Endothelial cell of umbilical vein (primary cell): Measurements from ENCODE around the gene PTPRD. TPM values are rescaled to one million over a fixed set of nuclear protein-coding genes. Genes with fewer than 3 reads are reported as not detected.

Experiments
- BruUV-seq: library from RNA; stranded (reverse); fragments of 400-500 nt; replicated peaks from 2 replicates; lab custom pipeline; 2021; lab: Mats Ljungman, UMichigan
- CTCF ChIA-PET: fragments of 300-600, 350-600 bp; sonication (Branson Sonifier 250); formaldehyde crosslinking; loops from one replicate; lab custom pipeline; 2021; ENCODE audit warnings: antibody characterized with exemption, inconsistent platforms; lab: Charles Lee
- POLR2A ChIA-PET: fragments of 300-600, 350-600 bp; sonication (Branson Sonifier 250); formaldehyde crosslinking; loops from one replicate; lab custom pipeline; 2021; ENCODE audit warnings: antibody characterized with exemption, inconsistent platforms; lab: Charles Lee
- DNase-seq: peaks from one replicate; pipeline ENCODE4 v3.0.0-alpha.2; 2011; ENCODE audit warnings: low read depth, low spot score
- FAIRE-seq: peaks from 2 replicates; lab custom pipeline; 2011; peaks lifted over from hg19 to GRCh38; lab: Jason Lieb, UNC
- H2AFZ ChIP-seq: 2 replicates; pipeline ENCODE4 v1.6.0; 2012; ENCODE audit warnings: low read depth, low read length, control low read depth, inconsistent platforms
- H3K27ac ChIP-seq: 2 replicates; pipeline ENCODE4 v1.5.1; 2011; ENCODE audit warnings: low read depth, mild to moderate bottlenecking, control low read depth, low read length, moderate library complexity; ENCODE audit not compliant: insufficient read depth
- H3K27me3 ChIP-seq, 2 experiments: 2 replicates each; pipeline versions ENCODE4 v1.6.0 to v1.6.1; 2011; ENCODE audit warnings: low read length in 2 of 2, mixed read lengths in 1 of 2; ENCODE audit not compliant: control insufficient read depth in 2 of 2, insufficient read depth in 2 of 2
- H3K36me3 ChIP-seq, 2 experiments: 2 replicates in 1 of 2; 3 replicates in 1 of 2; pipeline ENCODE4 v1.5.1; 2011; ENCODE audit warnings: low read length in 2 of 2, mild to moderate bottlenecking in 1 of 2, moderate library complexity in 1 of 2; ENCODE audit not compliant: control insufficient read depth in 2 of 2, insufficient read depth in 2 of 2; ENCODE audit errors: extremely low read depth in 1 of 2
- H3K4me1 ChIP-seq: 3 replicates; pipeline ENCODE4 v1.5.1; 2011; ENCODE audit warnings: mild to moderate bottlenecking, low read length; ENCODE audit not compliant: control insufficient read depth, insufficient read depth; ENCODE audit errors: extremely low read depth
- H3K4me2 ChIP-seq: 2 replicates; pipeline ENCODE4 v1.6.1; 2011; ENCODE audit warnings: low read length, control low read depth, mixed read lengths; ENCODE audit not compliant: insufficient read depth
- H3K4me3 ChIP-seq, 3 experiments: fragments of 200-600 bp in 1 of 3; sonication (generic), shearing (Covaris generic) in 1 of 3; replicated peaks in 1 of 3; 2 replicates each; pipeline ENCODE4 v1.5.1; 2011 to 2016; ENCODE audit warnings: control low read depth in 3 of 3, low read length in 3 of 3, mild to moderate bottlenecking in 2 of 3, inconsistent platforms in 1 of 3, low read depth in 1 of 3, moderate library complexity in 1 of 3; ENCODE audit not compliant: insufficient read depth in 1 of 3
- H3K79me2 ChIP-seq: 2 replicates; pipeline ENCODE4 v1.6.0; 2012; ENCODE audit warnings: low read length, inconsistent platforms; ENCODE audit not compliant: control insufficient read depth, insufficient read depth
- H3K9ac ChIP-seq: replicated peaks from 2 replicates; pipeline ENCODE3; 2011; ENCODE audit warnings: low read length, control low read depth; ENCODE audit not compliant: insufficient read depth; ENCODE audit errors: extremely low read depth
- H3K9me1 ChIP-seq: replicated peaks from 3 replicates; pipeline ENCODE4 v1.6.0; 2011; ENCODE audit warnings: mild to moderate bottlenecking, low read length; ENCODE audit not compliant: control insufficient read depth, insufficient read depth; ENCODE audit errors: extremely low read depth
- H3K9me3 ChIP-seq: replicated peaks from 2 replicates; pipeline ENCODE4 v1.5.1; 2012; ENCODE audit warnings: low read length, inconsistent platforms; ENCODE audit not compliant: control insufficient read depth, insufficient read depth
- H4K20me1 ChIP-seq: replicated peaks from 2 replicates; pipeline ENCODE3; 2011; ENCODE audit warnings: mild to moderate bottlenecking, low read length; ENCODE audit not compliant: control insufficient read depth, insufficient read depth; ENCODE audit errors: extremely low read depth
- FOS ChIP-seq: IDR thresholded peaks from 2 replicates; pipeline ENCODE4 v1.6.1; 2011; ENCODE audit warnings: mild to moderate bottlenecking, low read length, moderate library complexity, borderline replicate concordance; ENCODE audit not compliant: insufficient read depth
- GATA2 ChIP-seq: IDR thresholded peaks from 2 replicates; pipeline ENCODE4 v1.7.0; 2011; ENCODE audit warnings: low read depth, mild to moderate bottlenecking, moderate library complexity, mixed read lengths, low read length; ENCODE audit not compliant: insufficient read length, insufficient read depth
- JUN ChIP-seq: IDR thresholded peaks from 2 replicates; pipeline ENCODE4 v1.6.1; 2011; ENCODE audit warnings: borderline replicate concordance, low read depth; ENCODE audit not compliant: insufficient read length, insufficient read depth
- MYC ChIP-seq: IDR thresholded peaks from one replicate; pipeline ENCODE4 v1.6.1; 2011; ENCODE audit warnings: mild to moderate bottlenecking, low read depth, low read length
- POLR2A ChIP-seq: IDR thresholded peaks from 2 replicates; pipeline ENCODE4 v1.6.1; 2012; ENCODE audit warnings: low read depth, mild to moderate bottlenecking, control low read depth, low read length
- POLR2AphosphoS5 ChIP-seq: IDR thresholded peaks from 2 replicates; pipeline ENCODE4 v1.6.1; 2012; ENCODE audit warnings: low read depth, mild to moderate bottlenecking, control low read depth, low read length, moderate library complexity; ENCODE audit not compliant: insufficient read depth
- dilution Hi-C: fragments of 300-500 bp; cut with MboI; formaldehyde crosslinking; loops from one replicate; pipeline ENCODE4 v1.15.0; 2019; ENCODE audit warnings: low sequenced_read_pairs; ENCODE audit not compliant: extremely low pct_ligation_motif_present
- intact Hi-C: fragments of 100-400 bp; cut with micrococcal nuclease; formaldehyde crosslinking; loops from one replicate; pipeline ENCODE4 v1.10.0; 2022
- polyA plus RNA-seq, 4 experiments: library from polyadenylated mRNA; depleted of rRNA in 3 of 4; stranded (reverse) in 3 of 4; unstranded in 1 of 4; fragments of >200 nt; gene quantifications; 2 replicates each; pipeline versions ENCODE4 v1.2.1 to v1.2.3, GENCODE V29; 2011 to 2012; ENCODE audit warnings: missing spikeins in 1 of 4
- total RNA-seq: library from RNA; stranded (reverse); gene quantifications from 2 replicates; pipeline ENCODE4 v1.2.3, GENCODE V29; 2021
- TF ChIP-seq, protein P1 (sequence below): IDR thresholded peaks from 2 replicates; pipeline ENCODE4 v1.6.1; 2011; ENCODE audit not compliant: insufficient read depth, insufficient read length

The PTPRD gene
- total and polyA plus RNA-seq, 2 donors (not counting 3 experiments of a cell fraction or from before 2014, with no cell fraction given) = 5.5 to 5.7 TPM

DNA sequence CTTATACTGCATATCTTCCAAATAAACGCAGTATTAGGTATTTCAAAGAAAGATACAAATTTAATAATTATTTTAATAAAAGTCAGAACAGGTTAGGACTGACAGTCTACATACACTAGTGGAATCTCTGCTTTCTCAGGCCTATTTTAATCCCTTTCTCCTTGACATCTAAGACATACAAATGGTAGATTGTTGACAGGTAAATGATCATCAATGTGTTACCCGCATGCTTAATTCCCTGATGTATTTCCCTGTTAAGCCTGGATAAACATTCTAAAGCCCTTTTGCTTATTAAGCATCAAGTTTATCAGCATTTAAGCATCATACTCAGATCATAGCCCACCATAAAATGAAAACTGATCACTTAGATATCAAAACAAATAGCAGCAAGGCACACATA is 576.7 kb downstream of the PTPRD start:
- Histone ChIP-seq H3K9me3 (no peaks in the 10 kb centered on the region), H3K4me2 (no peak overlapping the region), H3K4me1 (no peaks in the 10 kb centered on the region), H3K27ac (no peak overlapping the region), H3K9ac (no peak overlapping the region), H3K27me3 (no peaks in the 10 kb centered on the region), H3K9me1 (no peaks in the 10 kb centered on the region), H3K4me3 (no peak overlapping the region), H4K20me1 (no peaks in the 10 kb centered on the region), H2AFZ (no peak overlapping the region), H3K36me3 (no peaks in the 10 kb centered on the region), H3K79me2 (no peaks in the 10 kb centered on the region)
- POLR2A ChIA-PET = no interaction called here
- CTCF ChIA-PET = interaction anchor here (1.8 kb wide), 1 partner anchor 10 kb away, joined by 5 read pairs; no protein-coding TSS in a partner anchor
- TF ChIP-seq GATA2 (no peak), POLR2A (no peak), JUN (no peak), POLR2AphosphoS5 (no peak), FOS (no peak), MYC (no peak)
- TF ChIP-seq, protein P1, sequence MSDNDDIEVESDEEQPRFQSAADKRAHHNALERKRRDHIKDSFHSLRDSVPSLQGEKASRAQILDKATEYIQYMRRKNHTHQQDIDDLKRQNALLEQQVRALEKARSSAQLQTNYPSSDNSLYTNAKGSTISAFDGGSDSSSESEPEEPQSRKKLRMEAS = no peak
- FAIRE-seq (no peak), DNase-seq (no peak)
- dilution Hi-C loops (no loop called here), intact Hi-C loops (no loop called here)
- BruUV-seq = no TSS peak

GRCh38 chr9:10032166-10032565 is 580.6 kb downstream of the PTPRD start:
- Histone ChIP-seq H3K36me3 (no peaks in the 10 kb centered on the region), H3K4me2 (no peak overlapping the region), H3K9me3 (no peaks in the 10 kb centered on the region), H2AFZ (no peak overlapping the region), H4K20me1 (no peaks in the 10 kb centered on the region), H3K9ac (no peak overlapping the region), H3K79me2 (no peaks in the 10 kb centered on the region), H3K27me3 (no peaks in the 10 kb centered on the region), H3K4me3 (no peak overlapping the region), H3K4me1 (no peaks in the 10 kb centered on the region), H3K9me1 (no peaks in the 10 kb centered on the region), H3K27ac (no peak overlapping the region)
- FAIRE-seq = no peak
- no TSS peak for BruUV-seq
- dilution Hi-C loops (no loop called here), intact Hi-C loops (no loop called here)
- ChIA-PET POLR2A (no interaction called here), CTCF (interaction anchor here (1.1 to 1.3 kb wide), 2 partner anchors 13 to 28 kb away, joined by 3 read pairs; no protein-coding TSS in a partner anchor)
- TF ChIP-seq GATA2 (no peak), POLR2A (no peak), POLR2AphosphoS5 (no peak), JUN (no peak)
- no peak for DNase-seq
